Sigmoid colon (tissue), 4 donors: ENCODE results near the gene ZYG11B.

Source experiments
- CTCF ChIP-seq, 4 experiments: fragments of 450-650 bp in 3 of 4; fragments of 200-600 bp in 1 of 4; IDR thresholded peaks; one replicate each; pipeline ENCODE4 v1.5.1; 2016 to 2019; ENCODE audit warnings: antibody characterized with exemption in 4 of 4, mild to moderate bottlenecking in 3 of 4, moderate library complexity in 2 of 4
- EP300 ChIP-seq, 4 donors: sonication (generic); formaldehyde crosslinking; IDR thresholded peaks; one replicate each; pipeline ENCODE4 v1.6.1; 2017; ENCODE audit warnings: antibody characterized with exemption in 4 of 4
- POLR2A ChIP-seq, 2 donors: fragments of 450-650 bp; IDR thresholded peaks; one replicate each; pipeline ENCODE4 v1.6.1; 2016; ENCODE audit warnings: antibody characterized with exemption in 2 of 2, mild to moderate bottlenecking in 2 of 2, moderate library complexity in 2 of 2
- POLR2AphosphoS5 ChIP-seq, 4 donors: sonication (generic); formaldehyde crosslinking; IDR thresholded peaks; one replicate each; pipeline ENCODE4 v1.6.1; 2017; ENCODE audit warnings: antibody characterized with exemption in 4 of 4

DNA sequence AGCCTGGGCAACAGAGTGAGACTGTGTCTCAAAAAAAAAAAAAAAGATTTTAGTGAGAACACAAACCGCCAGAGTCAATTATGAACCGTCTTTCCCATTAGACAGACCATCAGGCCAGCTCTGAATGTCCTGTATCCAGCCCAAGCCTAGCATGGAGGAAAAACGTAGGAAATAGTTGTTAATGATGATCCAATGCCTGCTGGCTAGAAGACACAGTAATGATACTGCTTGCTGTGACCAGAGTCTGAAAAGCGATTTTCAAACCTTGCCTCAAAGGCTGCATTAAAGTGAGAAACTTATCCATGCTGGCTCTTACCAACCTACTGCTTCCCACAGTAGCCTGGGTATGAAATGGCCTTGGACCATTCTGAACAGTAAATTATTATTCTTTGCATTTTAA is 45.1 kb upstream of the ZYG11B start:
- TF ChIP-seq CTCF (IDR thresholded peaks at IDR 0.05) (no peak), POLR2A (IDR thresholded peaks at IDR 0.05) (no peak), POLR2AphosphoS5 (IDR thresholded peaks at IDR 0.05) (no peak), EP300 (IDR thresholded peaks at IDR 0.05) (no peak)
